NCI-H2107 (cell line): ENCODE measurements around the gene C5orf46.
"Not testable (repeated sequence)": the region's sequence is repeated elsewhere in the genome, so short reads cannot be mapped to it uniquely, and the experiment has no call there.

Experiments used
- DNase-seq: peaks from one replicate; lab custom pipeline; 2025; lab: John Stamatoyannopoulos, UW

Gene C5orf46

GRCh38 chr5:147893820-147894219 lies 12.5 kb downstream of the C5orf46 start:
- no peak for DNase-seq

GRCh38 chr5:147892696-147893296 lies 13.5 kb downstream of the C5orf46 start:
- DNase-seq, result no peak

- no peak for DNase-seq
Measured at GRCh38 chr5:147887930-147888329, 18.4 kb downstream of the C5orf46 start.

GRCh38 chr5:147887026-147887627 lies 19.2 kb downstream of the C5orf46 start:
- no peak for DNase-seq

GRCh38 chr5:147882586-147883313 lies 23.6 kb downstream of the C5orf46 start:
- no peak for DNase-seq

- DNase-seq, result no peak
Measured at GRCh38 chr5:147880487-147880886, 25.9 kb downstream of the C5orf46 start.

GRCh38 chr5:147879784-147880183 lies 26.6 kb downstream of the C5orf46 start:
- no peak for DNase-seq

- no peak for DNase-seq
Measured at GRCh38 chr5:147878066-147878759, 28.1 kb downstream of the C5orf46 start, which contains the start of gene SCGB3A2. TSS of gene SCGB3A2 (plus strand) at chr5:147878711. CDS start at chr5:147878804, 93 bp downstream.

GRCh38 chr5:147876626-147877025 lies 29.7 kb downstream of the C5orf46 start:
- DNase-seq, result no peak

- DNase-seq, result no peak
Measured at GRCh38 chr5:147876141-147876540, 30.2 kb downstream of the C5orf46 start.

- DNase-seq, result no peak
Measured at GRCh38 chr5:147874910-147875367, 31.4 kb downstream of the C5orf46 start.

GRCh38 chr5:147874118-147874875 lies 32.0 kb downstream of the C5orf46 start:
- DNase-seq, result not testable (repeated sequence)

GRCh38 chr5:147872744-147873435 lies 33.4 kb downstream of the C5orf46 start:
- DNase-seq, result not testable (repeated sequence)

GRCh38 chr5:147871980-147872549 lies 34.3 kb downstream of the C5orf46 start:
- DNase-seq, result not testable (repeated sequence)

GRCh38 chr5:147869892-147870291 lies 36.4 kb downstream of the C5orf46 start:
- DNase-seq, result not testable (repeated sequence)

GRCh38 chr5:147869112-147869511 lies 37.2 kb downstream of the C5orf46 start:
- DNase-seq, result no peak

GRCh38 chr5:147863454-147864158 lies 42.7 kb downstream of the C5orf46 start:
- no peak for DNase-seq

GRCh38 chr5:147860641-147861025 lies 45.7 kb downstream of the C5orf46 start:
- no peak for DNase-seq

GRCh38 chr5:147859962-147860640 lies 46.2 kb downstream of the C5orf46 start:
- DNase-seq, result no peak
